ENCODE data around the gene DNAJC22.
"Not testable (repeated sequence)": the region's sequence is repeated elsewhere in the genome, so short reads cannot be mapped to it uniquely, and the experiment has no call there.

DNAJC22 gene

GRCh38 chr12:49375406-49375805, 28.7 kb downstream of the DNAJC22 start:
- DNase-seq = no peak

GRCh38 chr12:49377386-49377785, 30.7 kb downstream of the DNAJC22 start:
- no peak for DNase-seq

- DNase-seq = not testable (repeated sequence)
These were observed 33.5 kb downstream of the DNAJC22 start for GRCh38 chr12:49380184-49380583.

DNA sequence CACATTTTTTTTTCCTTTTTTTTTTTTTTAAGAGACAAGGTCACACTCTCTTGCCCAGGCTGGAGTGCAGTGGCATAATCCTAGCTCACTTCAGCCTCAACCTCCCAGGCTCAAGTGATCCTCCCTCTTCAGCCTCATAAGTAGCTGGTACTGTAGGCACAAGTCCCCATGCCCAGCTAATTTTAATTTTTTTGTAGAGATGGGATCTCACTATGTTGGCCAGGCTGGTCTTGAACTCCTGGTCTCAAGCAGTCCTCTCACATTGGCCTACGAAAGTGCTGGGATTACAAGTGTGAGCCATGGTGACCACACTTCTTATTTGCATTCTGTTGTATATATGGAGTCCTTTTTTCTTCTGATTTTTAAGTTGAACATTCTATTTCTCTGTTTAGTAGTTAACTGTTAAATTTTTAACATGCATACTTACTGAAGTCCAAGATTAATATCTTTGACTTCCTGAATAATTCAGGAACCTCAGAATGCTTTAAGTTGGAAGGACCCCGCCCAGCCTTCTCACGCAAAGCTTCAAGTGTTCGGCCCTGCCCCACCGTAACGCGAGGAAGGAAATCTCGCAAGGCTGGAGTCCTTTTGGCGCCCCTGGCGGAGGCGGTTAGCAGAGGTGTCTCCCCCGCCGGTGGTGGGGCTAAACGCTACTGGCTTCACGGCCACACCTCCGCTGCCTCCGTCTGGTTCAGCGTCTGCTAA, 42.1 kb downstream of the DNAJC22 start:
- DNase-seq = peak; percentile 2 to 55 (median 44)

DNA sequence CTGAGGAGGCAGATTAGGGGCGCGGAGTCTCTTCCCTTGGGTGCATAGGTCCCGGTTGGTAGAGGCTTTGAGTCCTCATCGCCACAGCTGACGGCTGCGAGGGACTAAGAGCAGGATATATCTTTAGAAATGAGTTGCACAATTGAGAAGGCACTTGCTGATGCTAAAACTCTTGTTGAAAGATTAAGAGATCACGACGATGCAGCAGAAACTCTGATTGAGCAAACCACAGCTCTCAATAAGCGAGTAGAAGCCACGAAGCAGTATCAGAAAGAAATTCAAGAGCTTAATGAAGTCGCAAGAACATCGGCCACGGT, 42.7 kb downstream of the DNAJC22 start:
- no peak for DNase-seq

DNA sequence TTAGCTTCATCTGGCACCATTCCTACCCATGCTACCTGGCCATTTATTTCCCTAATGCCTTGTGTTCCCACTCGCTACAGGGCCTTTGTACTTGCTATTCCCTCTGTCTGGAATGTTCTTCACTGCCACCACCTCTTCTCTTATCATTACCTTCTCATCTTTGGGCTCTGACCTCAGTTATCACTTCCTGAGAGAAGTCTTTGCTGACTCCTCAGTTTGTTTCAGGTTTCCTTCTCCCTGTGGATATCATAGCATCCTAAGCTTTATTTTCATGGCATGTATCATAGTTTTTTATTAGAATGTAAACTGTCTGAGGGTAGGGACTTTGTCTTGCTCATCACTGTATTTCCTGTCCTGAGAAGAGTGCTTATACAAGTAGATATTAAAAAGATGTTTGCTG, 50.3 kb downstream of the DNAJC22 start:
- no peak for DNase-seq

- DNase-seq = no peak
These were observed 53.6 kb downstream of the DNAJC22 start for GRCh38 chr12:49400304-49400703.

Measured in stimulated activated naive CD4-positive, alpha-beta T cell (primary cell).